Tibial nerve (tissue), 4 donors: ENCODE measurements around the gene LRRC52. TPM values are rescaled to one million over a fixed set of nuclear protein-coding genes. Genes with fewer than 3 reads are reported as not detected.

ENCODE experiments used
- DNase-seq, 2 donors: peaks; one replicate each; pipeline ENCODE4 v3.0.0-alpha.2; 2019; ENCODE audit warnings: low spot score in 2 of 2
- H3K27ac ChIP-seq, 4 donors: fragments of 200-600 bp; sonication (generic) in 3 of 4; one replicate each; pipeline ENCODE4 v1.5.1; 2017 to 2019; ENCODE audit warnings: mild to moderate bottlenecking in 1 of 4
- H3K27me3 ChIP-seq, 2 donors: fragments of 200-600 bp; sonication (generic) in 1 of 2; one replicate each; pipeline versions ENCODE4 v1.5.1 to v1.6.0; 2017 to 2019
- H3K36me3 ChIP-seq, 3 donors: fragments of 200-600 bp; sonication (generic); one replicate each; pipeline ENCODE4 v1.5.1; 2018 to 2019
- H3K4me1 ChIP-seq, 4 donors: fragments of 200-600 bp; sonication (generic) in 3 of 4; one replicate each; pipeline ENCODE4 v1.5.1; 2017 to 2019
- H3K4me3 ChIP-seq, 4 donors: fragments of 200-600 bp; sonication (generic) in 3 of 4; one replicate each; pipeline ENCODE4 v1.5.1; 2017 to 2019; ENCODE audit warnings: mild to moderate bottlenecking in 1 of 4, moderate library complexity in 1 of 4
- H3K9me3 ChIP-seq, 4 donors: fragments of 200-600 bp; sonication (generic) in 3 of 4; one replicate each; pipeline ENCODE4 v1.5.1; 2017 to 2019
- EP300 ChIP-seq, 2 donors: sonication (generic); formaldehyde crosslinking; IDR thresholded peaks; one replicate each; pipeline ENCODE4 v1.6.1; 2017; ENCODE audit warnings: antibody characterized with exemption in 2 of 2, mild to moderate bottlenecking in 1 of 2
- POLR2A ChIP-seq, 2 donors: fragments of 450-650 bp; IDR thresholded peaks; one replicate each; pipeline ENCODE4 v1.6.1; 2017; ENCODE audit warnings: antibody characterized with exemption in 2 of 2, mild to moderate bottlenecking in 2 of 2, moderate library complexity in 2 of 2
- WGBS, 2 donors: methylation state at CpG; one replicate each; pipeline ENCODE4 v1.1.5; 2018; 5-methylcytosine and 5-hydroxymethylcytosine counted together
- total RNA-seq, 4 donors: library from RNA; depleted of rRNA; stranded (reverse); fragments of >200 nt; gene quantifications; one replicate each; pipeline ENCODE4 v1.1.0, GENCODE V29; 2016
- TF ChIP-seq, protein P1 (sequence below), 5 experiments: fragments of 200-600 bp in 3 of 5; fragments of 450-650 bp in 2 of 5; sonication (generic) in 3 of 5; IDR thresholded peaks; one replicate each; pipeline ENCODE4 v1.5.1; 2016 to 2019; ENCODE audit warnings: antibody characterized with exemption in 5 of 5, mild to moderate bottlenecking in 3 of 5, moderate library complexity in 2 of 5

The LRRC52 gene
- total RNA-seq, 4 donors from 2014 or later, result not detected

DNA sequence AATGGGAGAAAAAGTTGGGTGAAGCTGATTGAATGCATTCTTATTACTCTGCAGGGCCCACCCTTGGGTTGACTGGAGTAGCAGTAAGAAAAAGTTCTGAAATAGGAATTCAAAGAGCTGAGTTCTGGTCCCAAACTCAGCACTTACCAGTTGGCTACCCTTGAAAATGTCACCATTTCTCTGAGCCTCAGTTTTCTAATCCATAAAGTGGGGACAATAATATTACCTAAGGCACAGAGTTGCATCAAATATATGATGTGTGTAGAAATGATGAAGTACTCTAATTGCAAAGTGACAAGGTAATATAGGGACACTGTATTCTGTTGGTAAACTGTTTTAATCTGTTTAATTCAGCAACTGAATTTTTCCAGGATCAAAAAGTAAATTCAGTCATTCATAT is 1.2 kb downstream of the LRRC52 start:
- DNase-seq, result no peak
- H3K9me3 ChIP-seq, result no peaks in the 10 kb centered on the region
- no peak overlapping the region for H3K4me3 ChIP-seq

GRCh38 chr1:165545974-165546373 is 2.2 kb downstream of the LRRC52 start:
- no peaks in the 10 kb centered on the region for H3K36me3 ChIP-seq
- no peaks in the 10 kb centered on the region for H3K9me3 ChIP-seq
- H3K4me1 ChIP-seq, result peaks cover 0 to 26% (median 0%) of the 10 kb centered on the region in 4 donors
- DNase-seq, result no peak
- no peak overlapping the region for H3K27ac ChIP-seq
- 52 to 58% methylated on average over 2 of the region's 2 CpGs for WGBS, 2 donors
- H3K27me3 ChIP-seq, result no peaks in the 10 kb centered on the region
- TF ChIP-seq EP300 (IDR thresholded peaks at IDR 0.05) (no peak), POLR2A (IDR thresholded peaks at IDR 0.05) (no peak)
- H3K4me3 ChIP-seq, result no peak overlapping the region

More for the DNA sequence above, 1.2 kb downstream of the LRRC52 start:
- H3K36me3 ChIP-seq, result no peaks in the 10 kb centered on the region
- TF ChIP-seq EP300 (IDR thresholded peaks at IDR 0.05) (no peak), POLR2A (IDR thresholded peaks at IDR 0.05) (no peak)
- TF ChIP-seq, protein P1, sequence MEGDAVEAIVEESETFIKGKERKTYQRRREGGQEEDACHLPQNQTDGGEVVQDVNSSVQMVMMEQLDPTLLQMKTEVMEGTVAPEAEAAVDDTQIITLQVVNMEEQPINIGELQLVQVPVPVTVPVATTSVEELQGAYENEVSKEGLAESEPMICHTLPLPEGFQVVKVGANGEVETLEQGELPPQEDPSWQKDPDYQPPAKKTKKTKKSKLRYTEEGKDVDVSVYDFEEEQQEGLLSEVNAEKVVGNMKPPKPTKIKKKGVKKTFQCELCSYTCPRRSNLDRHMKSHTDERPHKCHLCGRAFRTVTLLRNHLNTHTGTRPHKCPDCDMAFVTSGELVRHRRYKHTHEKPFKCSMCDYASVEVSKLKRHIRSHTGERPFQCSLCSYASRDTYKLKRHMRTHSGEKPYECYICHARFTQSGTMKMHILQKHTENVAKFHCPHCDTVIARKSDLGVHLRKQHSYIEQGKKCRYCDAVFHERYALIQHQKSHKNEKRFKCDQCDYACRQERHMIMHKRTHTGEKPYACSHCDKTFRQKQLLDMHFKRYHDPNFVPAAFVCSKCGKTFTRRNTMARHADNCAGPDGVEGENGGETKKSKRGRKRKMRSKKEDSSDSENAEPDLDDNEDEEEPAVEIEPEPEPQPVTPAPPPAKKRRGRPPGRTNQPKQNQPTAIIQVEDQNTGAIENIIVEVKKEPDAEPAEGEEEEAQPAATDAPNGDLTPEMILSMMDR (IDR thresholded peaks at IDR 0.05), result no peak
- H3K4me1 ChIP-seq, result peaks cover 0 to 29% (median 0%) of the 10 kb centered on the region in 4 donors
- H3K27me3 ChIP-seq, result no peaks in the 10 kb centered on the region
- H3K27ac ChIP-seq, result no peak overlapping the region

- no peak for DNase-seq
- peaks cover 0 to 7% (median 0%) of the 10 kb centered on the region in 4 donors for H3K4me1 ChIP-seq
- TF ChIP-seq EP300 (IDR thresholded peaks at IDR 0.05) (no peak), POLR2A (IDR thresholded peaks at IDR 0.05) (no peak)
- TF ChIP-seq, protein P1 (IDR thresholded peaks at IDR 0.05), result no peak
- H3K27me3 ChIP-seq, result no peaks in the 10 kb centered on the region
- H3K27ac ChIP-seq, result no peak overlapping the region
- H3K9me3 ChIP-seq, result no peaks in the 10 kb centered on the region
- WGBS, 2 donors, result 58 to 65% methylated on average over 2 of the region's 2 CpGs
- H3K36me3 ChIP-seq, result no peaks in the 10 kb centered on the region
- H3K4me3 ChIP-seq, result no peak overlapping the region
These were observed 6.2 kb downstream of the LRRC52 start for GRCh38 chr1:165549973-165550372.

DNA sequence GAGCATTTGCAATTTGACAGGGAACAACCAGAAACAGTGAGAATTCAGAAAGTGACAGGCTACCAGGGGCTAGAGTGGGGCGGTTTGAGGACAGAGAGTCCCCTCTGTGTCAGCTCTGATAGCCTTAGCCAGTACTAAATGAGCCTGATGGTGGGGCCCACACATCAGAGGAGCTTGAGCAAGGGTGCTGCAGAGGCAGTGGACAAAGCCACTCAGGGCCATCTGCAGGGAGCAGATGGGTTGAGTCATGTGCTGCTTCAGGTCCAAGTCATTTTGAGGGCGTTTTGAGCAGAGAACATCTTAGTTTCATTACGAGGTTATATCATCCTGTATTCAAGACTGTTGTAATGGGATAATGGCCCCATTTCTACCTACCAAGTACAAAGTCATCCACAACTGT is 7.7 kb downstream of the LRRC52 start:
- H3K36me3 ChIP-seq, result no peaks in the 10 kb centered on the region
- 77 to 87% methylated on average over 3 of the region's 3 CpGs for WGBS, 2 donors
- H3K27me3 ChIP-seq, result no peaks in the 10 kb centered on the region
- DNase-seq, result no peak
- H3K9me3 ChIP-seq, result no peaks in the 10 kb centered on the region
- TF ChIP-seq EP300 (IDR thresholded peaks at IDR 0.05), result no peak
- no peak overlapping the region for H3K4me3 ChIP-seq
- no peak overlapping the region for H3K27ac ChIP-seq
- H3K4me1 ChIP-seq, result peaks cover 0 to 7% (median 0%) of the 10 kb centered on the region in 4 donors

- H3K36me3 ChIP-seq, result no peaks in the 10 kb centered on the region
- no peak for DNase-seq
- H3K4me1 ChIP-seq, result peaks cover 0 to 7% (median 0%) of the 10 kb centered on the region in 4 donors
- no peaks in the 10 kb centered on the region for H3K9me3 ChIP-seq
- TF ChIP-seq EP300 (IDR thresholded peaks at IDR 0.05), result no peak
- TF ChIP-seq, protein P1 (IDR thresholded peaks at IDR 0.05), result no peak
- TF ChIP-seq POLR2A (IDR thresholded peaks at IDR 0.05), result no peak
- no peak overlapping the region for H3K27ac ChIP-seq
- H3K27me3 ChIP-seq, result no peaks in the 10 kb centered on the region
- no peak overlapping the region for H3K4me3 ChIP-seq
- WGBS, 2 donors, result 29 to 34% methylated on average over 9 of the region's 9 CpGs
These were observed 17.3 kb downstream of the LRRC52 start for GRCh38 chr1:165560883-165561656.

- Histone ChIP-seq H3K27me3 (no peaks in the 10 kb centered on the region), H3K4me3 (no peak overlapping the region), H3K4me1 (peaks cover 0 to 7% (median 0%) of the 10 kb centered on the region in 4 donors), H3K27ac (no peak overlapping the region), H3K9me3 (no peaks in the 10 kb centered on the region), H3K36me3 (no peaks in the 10 kb centered on the region)
- no peak for TF ChIP-seq EP300 (IDR thresholded peaks at IDR 0.05)
- TF ChIP-seq POLR2A (IDR thresholded peaks at IDR 0.05), result no peak
- TF ChIP-seq, protein P1 (IDR thresholded peaks at IDR 0.05), result no peak
- no peak for DNase-seq
- WGBS, 2 donors, result 89 to 92% methylated on average over 7 of the region's 7 CpGs
These were observed 18.8 kb downstream of the LRRC52 start for GRCh38 chr1:165562571-165562970.
